CD4-positive, alpha-beta T cell (primary cell): ENCODE results near the gene TMEM129. TPM values are rescaled to one million over a fixed set of nuclear protein-coding genes. Genes with fewer than 3 reads are reported as not detected.
"Not testable (repeated sequence)": the region's sequence is repeated elsewhere in the genome, so short reads cannot be mapped to it uniquely, and the experiment has no call there.

Source experiments
- ATAC-seq: fragments of 200-7000 bp; cut with Tn5 transposase; one replicate; pipeline ENCODE4 v1.10.0; 2022; ENCODE audit warnings: mild to moderate bottlenecking; ENCODE audit not compliant: poor library complexity
- CTCF ChIA-PET: fragments of 350-600 bp; sonication (Branson Sonifier 250); formaldehyde crosslinking; loops from one replicate; lab custom pipeline; 2021; ENCODE audit warnings: antibody characterized with exemption, inconsistent platforms; lab: Charles Lee
- POLR2A ChIA-PET: fragments of 350-600 bp; sonication (Branson Sonifier 250); formaldehyde crosslinking; loops from one replicate; lab custom pipeline; 2021; ENCODE audit warnings: antibody characterized with exemption, inconsistent platforms; lab: Charles Lee
- DNase-seq, 14 experiments: peaks; one replicate each; pipeline ENCODE4 v3.0.0-alpha.2; 2013 to 2020; ENCODE audit warnings: mixed read lengths in 2 of 14
- H3K27ac ChIP-seq, 2 donors: one replicate each; pipeline versions ENCODE4 v1.5.1 to v1.7.0; 2013; ENCODE audit warnings: low read length in 2 of 2, low read depth in 1 of 2, mild to moderate bottlenecking in 1 of 2
- H3K27me3 ChIP-seq, 2 experiments: 1 replicate in 1 of 2; 2 replicates in 1 of 2; pipeline versions ENCODE4 v1.6.1 to v1.7.0; 2013; ENCODE audit warnings: low read length in 2 of 2, control low read depth in 1 of 2, mild to moderate bottlenecking in 1 of 2, moderate library complexity in 1 of 2; ENCODE audit not compliant: insufficient read depth in 2 of 2, control insufficient read depth in 1 of 2
- H3K36me3 ChIP-seq: one replicate; pipeline ENCODE4 v1.6.1; 2013; ENCODE audit warnings: low read length, control low read depth; ENCODE audit not compliant: insufficient read depth
- H3K4me1 ChIP-seq: one replicate; pipeline ENCODE4 v1.6.1; 2013; ENCODE audit warnings: low read length, control low read depth; ENCODE audit not compliant: insufficient read depth
- H3K4me3 ChIP-seq: one replicate; pipeline ENCODE4 v1.5.1; 2013; ENCODE audit warnings: mild to moderate bottlenecking, low read length, moderate library complexity
- H3K9me3 ChIP-seq, 2 experiments: 1 replicate in 1 of 2; 2 replicates in 1 of 2; pipeline versions ENCODE4 v1.6.1 to v1.7.0; 2013; ENCODE audit warnings: low read length in 2 of 2, mild to moderate bottlenecking in 2 of 2, control low read depth in 1 of 2, moderate library complexity in 1 of 2; ENCODE audit not compliant: control insufficient read depth in 1 of 2, insufficient read depth in 1 of 2
- H3K27ac Mint-ChIP-seq: one replicate; pipeline ENCODE4 v1.8.0; 2020; ENCODE audit warnings: mixed read lengths
- H3K27me3 Mint-ChIP-seq: one replicate; pipeline ENCODE4 v1.8.0; 2021; ENCODE audit warnings: mixed read lengths
- H3K36me3 Mint-ChIP-seq: one replicate; pipeline ENCODE4 v1.8.0; 2021; ENCODE audit warnings: low read depth, mixed read lengths
- H3K4me1 Mint-ChIP-seq: one replicate; pipeline ENCODE4 v1.8.0; 2021; ENCODE audit warnings: low read depth, mixed read lengths
- H3K4me3 Mint-ChIP-seq: one replicate; pipeline ENCODE4 v1.8.0; 2020; ENCODE audit warnings: mild to moderate bottlenecking, mixed read lengths
- H3K9me3 Mint-ChIP-seq: one replicate; pipeline ENCODE4 v1.8.0; 2020; ENCODE audit warnings: mixed read lengths
- CTCF ChIP-seq: fragments of 200-600 bp; IDR thresholded peaks from one replicate; pipeline ENCODE4 v1.8.0; 2022; ENCODE audit warnings: antibody characterized with exemption, mild to moderate bottlenecking
- intact Hi-C, 2 experiments: fragments of 100-400 bp; cut with DNase I in 1 of 2; cut with micrococcal nuclease in 1 of 2; formaldehyde crosslinking; loops; one replicate each; pipeline versions ENCODE4 v1.15.1 to v1.9.0; 2023 to 2025; cut with DNase I, micrococcal nuclease
- total RNA-seq, 174 experiments: library from RNA in 2 of 174; stranded (reverse) in 2 of 174; gene quantifications; one replicate each; pipeline ENCODE4 v1.2.3 and lab custom pipeline; 2021 to 2026

The TMEM129 gene
- total RNA-seq, 2 experiments from 2014 or later: 17.2 to 17.6 TPM

- Histone ChIP-seq H3K4me3 (no peak overlapping the region), H3K27ac (no peak overlapping the region), H3K36me3 (peaks cover 59% of the 10 kb centered on the region), H3K4me1 (peaks cover 15% of the 10 kb centered on the region), H3K27me3 (no peaks in the 10 kb centered on the region), H3K9me3 (no peaks in the 10 kb centered on the region)
- ChIA-PET POLR2A (interaction anchor here (7.8 kb wide), 1 partner anchor 17 kb away, joined by 205 read pairs; the partner anchor contains the start of genes TACC3 and TMEM129), CTCF (interaction anchor here (0.8 kb wide), 1 partner anchor 12 kb away, joined by 3 read pairs; no protein-coding TSS in a partner anchor)
- Mint-ChIP-seq H3K27me3 (no peaks in the 10 kb centered on the region), H3K9me3 (no peaks in the 10 kb centered on the region), H3K36me3 (peaks cover 76% of the 10 kb centered on the region), H3K27ac (no peak overlapping the region), H3K4me1 (peaks cover 50% of the 10 kb centered on the region), H3K4me3 (no peak overlapping the region)
- no peak for ATAC-seq
- intact Hi-C loops: no loop called here
- no peak for DNase-seq
- TF ChIP-seq CTCF: no peak
Measured at GRCh38 chr4:1705732-1706131, 15.4 kb downstream of the TMEM129 start.

GRCh38 chr4:1703867-1704266, 17.3 kb downstream of the TMEM129 start:
- intact Hi-C loops: no loop called here

GRCh38 chr4:1701671-1702070, 19.5 kb downstream of the TMEM129 start:
- POLR2A ChIA-PET, H3K9me3 Mint-ChIP-seq: not testable (repeated sequence)
- peaks cover 31% of the 10 kb centered on the region for H3K4me1 Mint-ChIP-seq

More at GRCh38 chr4:1703867-1704266, 17.3 kb downstream of the TMEM129 start:
- ATAC-seq (no peak), DNase-seq (no peak)
- Histone ChIP-seq H3K9me3 (no peaks in the 10 kb centered on the region), H3K4me1 (no peaks in the 10 kb centered on the region), H3K27me3 (no peaks in the 10 kb centered on the region), H3K4me3 (no peak overlapping the region), H3K27ac (no peak overlapping the region), H3K36me3 (peaks cover 73% of the 10 kb centered on the region)
- Mint-ChIP-seq H3K9me3 (no peaks in the 10 kb centered on the region), H3K4me1 (peaks cover 41% of the 10 kb centered on the region), H3K27ac (no peak overlapping the region), H3K27me3 (no peaks in the 10 kb centered on the region), H3K4me3 (no peak overlapping the region), H3K36me3 (peaks cover 82% of the 10 kb centered on the region)
- POLR2A ChIA-PET: interaction anchor here (0.9 to 1.9 kb wide), 2 partner anchors 11 to 20 kb away, joined by 3 to 6 read pairs; no protein-coding TSS in a partner anchor
- CTCF ChIA-PET: interaction anchor here (2.3 kb wide), 1 partner anchor 10 kb away, joined by 8 read pairs; no protein-coding TSS in a partner anchor
- no peak for TF ChIP-seq CTCF

GRCh38 chr4:1695913-1696312, 25.2 kb downstream of the TMEM129 start:
- peaks cover 85% of the 10 kb centered on the region for H3K36me3 Mint-ChIP-seq
- Histone ChIP-seq H3K4me3 (no peak overlapping the region), H3K4me1 (peaks cover 5% of the 10 kb centered on the region), H3K27me3 (no peaks in the 10 kb centered on the region), H3K36me3 (peaks cover 84% of the 10 kb centered on the region), H3K9me3 (no peaks in the 10 kb centered on the region), H3K27ac (no peak overlapping the region)
- no peak for TF ChIP-seq CTCF
- no peak for ATAC-seq
- no peaks in the 10 kb centered on the region for H3K27me3 Mint-ChIP-seq
- intact Hi-C loops: no loop called here
- H3K4me3 Mint-ChIP-seq: no peak overlapping the region
- ChIA-PET CTCF (no interaction called here), POLR2A (no interaction called here)
- H3K9me3 Mint-ChIP-seq: no peaks in the 10 kb centered on the region
- no peak overlapping the region for H3K27ac Mint-ChIP-seq
- peaks cover 5% of the 10 kb centered on the region for H3K4me1 Mint-ChIP-seq
- DNase-seq: no peak

More at GRCh38 chr4:1701671-1702070, 19.5 kb downstream of the TMEM129 start:
- ATAC-seq, H3K27me3 ChIP-seq, H3K4me1 ChIP-seq, H3K27ac ChIP-seq, H3K27ac Mint-ChIP-seq, H3K4me3 Mint-ChIP-seq, H3K27me3 Mint-ChIP-seq, CTCF ChIA-PET, DNase-seq, H3K4me3 ChIP-seq, intact Hi-C loops, H3K9me3 ChIP-seq: not testable (repeated sequence)
- H3K36me3 Mint-ChIP-seq: peaks cover 88% of the 10 kb centered on the region
- H3K36me3 ChIP-seq: peaks cover 87% of the 10 kb centered on the region
